ENCODE data around the gene MAPKAPK2.

- no peak for TF ChIP-seq POLR2A (IDR thresholded peaks at IDR 0.05; ENCODE audit: low read length)
- no peak for TF ChIP-seq GATA1 (IDR thresholded peaks at IDR 0.05; ENCODE audit: low read depth, low read length)
Observed at GRCh38 chr1:206643118-206643698, 41.5 kb upstream of the MAPKAPK2 start.
